Activated gamma-delta T cell (primary cell): ENCODE data around the gene GPR37.

ENCODE experiments used
- DNase-seq: peaks from one replicate; lab custom pipeline; 2025; lab: John Stamatoyannopoulos, UW

Gene GPR37

GRCh38 chr7:124724507-124725192, 40.9 kb downstream of the GPR37 start:
- no peak for DNase-seq

GRCh38 chr7:124724079-124724478, 41.5 kb downstream of the GPR37 start:
- no peak for DNase-seq

- DNase-seq: no peak
These were observed 42.6 kb downstream of the GPR37 start for GRCh38 chr7:124723012-124723411.

- no peak for DNase-seq
These were observed 43.3 kb downstream of the GPR37 start for GRCh38 chr7:124722292-124722691.

GRCh38 chr7:124720195-124720594, 45.4 kb downstream of the GPR37 start:
- DNase-seq: no peak

GRCh38 chr7:124718032-124718766, 47.4 kb downstream of the GPR37 start:
- DNase-seq: no peak

GRCh38 chr7:124716894-124717293, 48.7 kb downstream of the GPR37 start:
- no peak for DNase-seq

- DNase-seq: no peak
These were observed 52.5 kb downstream of the GPR37 start for GRCh38 chr7:124713086-124713485.

- no peak for DNase-seq
These were observed 53.6 kb downstream of the GPR37 start for GRCh38 chr7:124712017-124712416.

GRCh38 chr7:124702385-124702784, 63.2 kb downstream of the GPR37 start:
- DNase-seq: no peak

GRCh38 chr7:124701955-124702354, 63.6 kb downstream of the GPR37 start:
- no peak for DNase-seq

GRCh38 chr7:124700655-124701054, 64.9 kb downstream of the GPR37 start:
- no peak for DNase-seq

- no peak for DNase-seq
These were observed 66.6 kb downstream of the GPR37 start for GRCh38 chr7:124698964-124699363.

- DNase-seq: no peak
These were observed 67.8 kb downstream of the GPR37 start for GRCh38 chr7:124697746-124698145.
